SK-N-SH treated with all-trans-retinoic acid at 6 μM for 48 hours (cell line): ENCODE data around the gene TNFAIP1.
"Not testable (repeated sequence)": the region's sequence is repeated elsewhere in the genome, so short reads cannot be mapped to it uniquely, and the experiment has no call there.

Experiments
- ATAC-seq: fragments of 200-7000 bp; cut with Tn5 transposase; 3 replicates; pipeline ENCODE4 v1.9.1; 2020; ENCODE audit warnings: mild to moderate bottlenecking, moderate library complexity
- ARNTL ChIP-seq: fragments of 450-650 bp; formaldehyde crosslinking; IDR thresholded peaks from 2 replicates; pipeline ENCODE4 v1.5.0; 2020; ENCODE audit warnings: low read depth, mild to moderate bottlenecking, moderate library complexity, borderline replicate concordance
- CREB5 ChIP-seq: fragments of 250-450 bp; sonication (Bioruptor Pico); IDR thresholded peaks from 2 replicates; pipeline ENCODE4 v1.5.1; 2020; ENCODE audit warnings: low read depth, mild to moderate bottlenecking, moderate library complexity
- CSDC2 ChIP-seq: fragments of 250-450 bp; sonication (Bioruptor Pico); IDR thresholded peaks from 2 replicates; pipeline ENCODE4 v1.5.0; 2020; ENCODE audit warnings: mild to moderate bottlenecking, moderate library complexity
- CSRNP3 ChIP-seq: fragments of 250-450 bp; sonication (Bioruptor Pico); IDR thresholded peaks from 2 replicates; pipeline ENCODE4 v1.5.1; 2021; ENCODE audit warnings: mild to moderate bottlenecking, moderate library complexity
- ESRRG ChIP-seq: fragments of 250-450 bp; sonication (Bioruptor Pico); IDR thresholded peaks from 2 replicates; pipeline ENCODE4 v1.6.1; 2021; ENCODE audit warnings: mild to moderate bottlenecking
- ISL1 ChIP-seq: fragments of 250-450 bp; sonication (Bioruptor Pico); IDR thresholded peaks from 2 replicates; pipeline ENCODE4 v2.1.2; 2022; ENCODE audit warnings: mild to moderate bottlenecking, moderate library complexity
- OSR1 ChIP-seq: fragments of 250-450 bp; sonication (Bioruptor Pico); IDR thresholded peaks from 2 replicates; pipeline ENCODE4 v1.8.0; 2022; ENCODE audit warnings: moderate library complexity, mild to moderate bottlenecking, inconsistent platforms
- PATZ1 ChIP-seq: fragments of 250-450 bp; sonication (Bioruptor Pico); IDR thresholded peaks from 2 replicates; pipeline ENCODE4 v1.8.0; 2020; ENCODE audit warnings: mild to moderate bottlenecking, moderate library complexity, borderline replicate concordance
- POU6F1 ChIP-seq: fragments of 250-450 bp; sonication (Bioruptor Pico); IDR thresholded peaks from 2 replicates; pipeline ENCODE4 v1.8.0; 2021; ENCODE audit warnings: low read depth, mild to moderate bottlenecking, moderate library complexity, borderline replicate concordance
- PPARA ChIP-seq: fragments of 250-450 bp; sonication (Bioruptor Pico); IDR thresholded peaks from 2 replicates; pipeline ENCODE4 v1.5.0; 2020; ENCODE audit warnings: mild to moderate bottlenecking, borderline replicate concordance
- TCF4 ChIP-seq: fragments of 250-450 bp; sonication (Bioruptor Pico); IDR thresholded peaks from 2 replicates; pipeline ENCODE4 v1.8.0; 2021; ENCODE audit warnings: mild to moderate bottlenecking, moderate library complexity, borderline replicate concordance
- TOX ChIP-seq: fragments of 250-450 bp; sonication (Bioruptor Pico); IDR thresholded peaks from 2 replicates; pipeline ENCODE4 v1.8.0; 2021; ENCODE audit warnings: mild to moderate bottlenecking, moderate library complexity, borderline replicate concordance
- TSHZ2 ChIP-seq: fragments of 250-450 bp; sonication (Bioruptor Pico); IDR thresholded peaks from 2 replicates; pipeline ENCODE4 v1.5.0; 2020; ENCODE audit warnings: mild to moderate bottlenecking, moderate library complexity
- ZC3H10 ChIP-seq: fragments of 250-450 bp; sonication (Bioruptor Pico); IDR thresholded peaks from 2 replicates; pipeline ENCODE4 v1.5.1; 2021; ENCODE audit warnings: mild to moderate bottlenecking, moderate library complexity
- ZFP3 ChIP-seq: fragments of 250-450 bp; sonication (Bioruptor Pico); IDR thresholded peaks from 2 replicates; pipeline ENCODE4 v1.5.0; 2020; ENCODE audit warnings: mild to moderate bottlenecking, moderate library complexity
- ZFP30 ChIP-seq: fragments of 450-650 bp; formaldehyde crosslinking; IDR thresholded peaks from 2 replicates; pipeline ENCODE4 v1.5.0; 2022; ENCODE audit warnings: mild to moderate bottlenecking, moderate library complexity
- ZNF565 ChIP-seq: fragments of 450-650 bp; formaldehyde crosslinking; conservative IDR thresholded peaks from 2 replicates; pipeline ENCODE4 v1.5.0; 2020; ENCODE audit warnings: low read depth, mild to moderate bottlenecking, moderate library complexity
- ZNF70 ChIP-seq: fragments of 450-650 bp; formaldehyde crosslinking; IDR thresholded peaks from 2 replicates; pipeline ENCODE4 v1.5.0; 2020; ENCODE audit warnings: mild to moderate bottlenecking, moderate library complexity

Gene TNFAIP1

GRCh38 chr17:28290703-28291102 is 44.9 kb upstream of the TNFAIP1 start:
- no peak for TF ChIP-seq ISL1 (CRISPR knock-in tag)
- TF ChIP-seq POU6F1 (CRISPR knock-in tag): no peak
- TF ChIP-seq ZC3H10 (CRISPR knock-in tag): no peak
- no peak for TF ChIP-seq TCF4 (CRISPR knock-in tag)
- no peak for TF ChIP-seq ZFP3
- no peak for TF ChIP-seq CSDC2 (CRISPR knock-in tag)
- no peak for TF ChIP-seq TOX (CRISPR knock-in tag)
- TF ChIP-seq ZFP30 (CRISPR knock-in tag): no peak
- TF ChIP-seq ZNF70 (CRISPR knock-in tag): no peak
- TF ChIP-seq OSR1: no peak
- no peak for TF ChIP-seq ESRRG
- no peak for TF ChIP-seq ARNTL (CRISPR knock-in tag)
- TF ChIP-seq TSHZ2 (CRISPR knock-in tag): no peak
- TF ChIP-seq ZNF565 (CRISPR knock-in tag): no peak
- TF ChIP-seq CREB5: no peak
- TF ChIP-seq PATZ1 (CRISPR knock-in tag): no peak
- no peak for ATAC-seq

- TF ChIP-seq PATZ1 (CRISPR knock-in tag) (no peak), CSRNP3 (CRISPR knock-in tag) (no peak), ARNTL (CRISPR knock-in tag) (no peak), CREB5 (no peak), ZNF565 (CRISPR knock-in tag) (no peak), TCF4 (CRISPR knock-in tag) (no peak), ZNF70 (CRISPR knock-in tag) (no peak), ESRRG (no peak), TSHZ2 (CRISPR knock-in tag) (no peak), ZFP3 (no peak), ZFP30 (CRISPR knock-in tag) (no peak), CSDC2 (CRISPR knock-in tag) (no peak), PPARA (CRISPR knock-in tag) (no peak), OSR1 (no peak), ISL1 (CRISPR knock-in tag) (no peak)
- no peak for ATAC-seq
These were observed 43.7 kb upstream of the TNFAIP1 start for GRCh38 chr17:28291780-28292330.

- not testable (repeated sequence) for ATAC-seq
These were observed 42.7 kb upstream of the TNFAIP1 start for GRCh38 chr17:28292878-28293277.
